Fibroblast of the aortic adventitia (primary cell): Measurements from ENCODE around the gene ARHGAP10. TPM values are rescaled to one million over a fixed set of nuclear protein-coding genes. Genes with fewer than 3 reads are reported as not detected.
A peak's percentile ranks its signal among the peaks of the same experiment; 100 is the strongest.

ENCODE experiments used
- DNase-seq: peaks from one replicate; pipeline ENCODE4 v3.0.0-alpha.2; 2010; ENCODE audit warnings: low read depth
- H3K4me3 ChIP-seq: 2 replicates; pipeline ENCODE4 v1.5.1; 2011; ENCODE audit warnings: low read depth, mild to moderate bottlenecking, control low read depth, low read length, moderate library complexity
- CTCF ChIP-seq: IDR thresholded peaks from 2 replicates; pipeline ENCODE4 v1.5.1; 2011; ENCODE audit warnings: mild to moderate bottlenecking, low read length, control low read depth, inconsistent platforms; ENCODE audit not compliant: insufficient read depth
- total RNA-seq: library from RNA; depleted of rRNA; stranded (reverse); fragments of >200 nt; gene quantifications from 2 replicates; pipeline ENCODE4 v1.2.3, GENCODE V29; 2012; ENCODE audit warnings: low replicate concordance

ARHGAP10 gene
- total RNA-seq, 1 donor: 45.0 TPM

- no peak for TF ChIP-seq CTCF
- no peak overlapping the region for H3K4me3 ChIP-seq
- peak; percentile 71 for DNase-seq
Observed at GRCh38 chr4:147825451-147826287, 93.8 kb downstream of the ARHGAP10 start.

- no peak for TF ChIP-seq CTCF
Observed at GRCh38 chr4:147826288-147826646, 94.4 kb downstream of the ARHGAP10 start.

GRCh38 chr4:147828331-147828905, 96.5 kb downstream of the ARHGAP10 start:
- no peak overlapping the region for H3K4me3 ChIP-seq
- TF ChIP-seq CTCF: no peak
- peak; percentile 56 for DNase-seq

More at GRCh38 chr4:147826288-147826646, 94.4 kb downstream of the ARHGAP10 start:
- DNase-seq: no peak
- no peak overlapping the region for H3K4me3 ChIP-seq

- H3K4me3 ChIP-seq: no peak overlapping the region
- TF ChIP-seq CTCF: no peak
- peak; percentile 46 for DNase-seq
Observed at GRCh38 chr4:147829401-147830101, 97.7 kb downstream of the ARHGAP10 start.

GRCh38 chr4:147830102-147830463, 98.2 kb downstream of the ARHGAP10 start:
- no peak overlapping the region for H3K4me3 ChIP-seq
- no peak for DNase-seq
- no peak for TF ChIP-seq CTCF

- no peak for TF ChIP-seq CTCF
- H3K4me3 ChIP-seq: no peak overlapping the region
- peak; percentile 71 for DNase-seq
Observed at GRCh38 chr4:147830987-147831386, 99.1 kb downstream of the ARHGAP10 start.
